Limb (tissue), 2 donors: ENCODE data around the gene MGLL.
A peak's percentile ranks its signal among the peaks of the same experiment; 100 is the strongest.

Experiments
- DNase-seq, 2 donors: peaks; one replicate each; pipeline ENCODE4 v3.0.0-alpha.2; 2016; ENCODE audit errors: extremely low spot score in 2 of 2

Gene MGLL

DNA sequence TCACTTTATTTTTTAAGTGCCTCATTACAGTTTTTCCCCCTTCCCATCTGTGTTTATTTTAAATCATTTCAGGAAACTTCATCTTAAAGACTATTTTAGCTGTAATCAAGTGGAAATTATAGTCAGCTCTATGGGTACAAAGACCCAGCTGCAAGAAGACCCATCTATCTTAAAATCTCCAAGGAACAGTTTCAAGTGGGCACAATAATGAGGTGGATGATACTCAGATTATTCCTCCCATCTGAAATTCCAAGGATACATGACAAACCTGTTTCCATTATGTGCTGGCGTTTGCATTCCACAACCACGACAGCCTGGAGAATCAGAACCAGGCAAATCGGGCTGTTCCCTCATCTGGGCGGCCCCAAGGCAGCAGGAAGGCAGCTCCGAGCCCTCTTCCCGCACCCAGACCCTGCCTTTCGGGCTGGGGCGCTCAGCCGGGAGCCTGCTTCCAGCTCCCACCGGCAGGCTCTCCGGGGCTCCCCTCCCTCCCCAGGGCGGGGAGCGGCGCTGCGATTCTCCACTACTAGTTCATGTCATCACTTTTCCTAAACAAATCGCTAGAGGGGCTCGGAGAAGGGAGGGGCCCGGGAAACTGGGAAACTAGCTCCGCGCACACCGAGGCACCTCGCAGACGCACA lies at the start of gene MGLL:
TSS of gene MGLL (minus strand) at position 475 of the 641 bp plus-strand sequence. CDS start at position 278, 197 bp downstream.
- peak; percentile 24 to 64 for DNase-seq

DNA sequence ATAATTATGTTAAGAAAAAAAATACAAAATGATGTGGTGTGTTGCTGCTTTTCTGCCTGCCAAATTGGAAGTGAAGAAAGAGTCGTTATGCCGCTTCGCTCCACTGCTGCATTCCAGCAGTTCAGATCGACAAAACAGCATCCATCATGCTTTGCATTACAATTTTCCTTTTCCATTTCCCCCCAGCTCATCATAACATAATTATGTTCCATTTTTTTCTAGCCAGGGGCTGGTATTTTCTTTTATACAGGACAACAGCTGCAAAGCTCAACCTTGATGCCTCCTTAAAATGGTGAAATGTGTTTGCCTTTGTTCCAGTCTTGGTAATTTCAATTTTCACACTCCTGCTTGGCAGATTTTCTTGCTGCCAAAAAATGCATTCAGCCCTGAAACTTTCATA lies 47.8 kb upstream of the MGLL start:
- no peak for DNase-seq

DNA sequence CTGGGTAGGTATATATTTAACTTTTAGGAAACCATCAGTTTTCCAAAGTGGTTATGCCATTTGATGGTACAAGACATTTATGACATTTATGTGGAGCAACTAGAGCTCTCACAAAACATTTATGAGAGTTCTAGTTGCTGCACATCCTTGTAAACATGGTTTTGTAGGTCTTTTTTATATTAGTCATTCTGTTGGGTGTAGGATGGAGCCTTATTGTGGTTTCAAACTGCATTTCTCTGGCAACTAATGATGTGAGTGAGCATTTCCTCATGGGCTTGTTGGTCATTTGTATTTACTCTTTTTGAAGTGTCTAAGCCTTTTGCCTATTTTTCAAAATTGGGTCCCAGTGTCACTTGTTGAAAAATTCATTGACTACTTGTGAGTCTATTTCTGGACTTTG lies 45.7 kb upstream of the MGLL start:
- DNase-seq = no peak

DNA sequence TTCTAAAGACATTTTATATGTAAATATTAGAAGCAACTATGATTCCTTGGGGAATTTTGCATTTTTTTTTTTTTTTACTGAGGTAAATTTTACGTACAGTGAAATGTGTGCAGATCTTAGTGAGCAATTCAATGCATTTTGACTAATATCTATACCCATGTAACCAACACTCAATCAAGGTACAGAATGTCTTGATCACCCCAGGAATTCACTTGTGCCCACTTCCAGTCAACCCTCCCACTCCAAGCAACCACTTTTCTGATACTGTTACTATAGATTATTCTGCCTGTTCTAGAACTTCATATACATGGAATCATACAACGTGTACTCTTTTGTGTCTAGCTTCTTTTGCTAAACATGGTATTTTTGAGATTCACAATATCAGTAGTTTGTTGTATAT lies 45.1 kb upstream of the MGLL start:
- no peak for DNase-seq

DNA sequence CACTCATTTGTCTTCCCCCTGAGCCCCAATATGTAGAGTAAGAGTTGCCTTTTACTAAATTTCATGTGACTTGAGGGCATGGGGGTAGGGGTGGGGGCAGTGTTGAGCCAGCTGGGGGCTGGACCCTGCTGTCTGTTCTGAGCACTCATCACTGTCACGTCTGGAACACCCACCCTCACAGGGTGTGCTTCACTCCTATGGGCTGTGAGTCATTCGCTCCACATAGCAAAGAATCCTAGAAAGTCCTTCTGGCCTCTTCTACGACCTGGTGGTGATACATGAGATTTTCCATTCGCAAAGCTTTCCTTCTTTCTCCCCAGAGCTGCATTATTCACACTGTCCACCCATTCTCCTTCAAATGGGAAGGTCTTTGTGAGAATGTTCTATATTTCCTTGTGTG lies 43.6 kb upstream of the MGLL start:
- DNase-seq = no peak

DNA sequence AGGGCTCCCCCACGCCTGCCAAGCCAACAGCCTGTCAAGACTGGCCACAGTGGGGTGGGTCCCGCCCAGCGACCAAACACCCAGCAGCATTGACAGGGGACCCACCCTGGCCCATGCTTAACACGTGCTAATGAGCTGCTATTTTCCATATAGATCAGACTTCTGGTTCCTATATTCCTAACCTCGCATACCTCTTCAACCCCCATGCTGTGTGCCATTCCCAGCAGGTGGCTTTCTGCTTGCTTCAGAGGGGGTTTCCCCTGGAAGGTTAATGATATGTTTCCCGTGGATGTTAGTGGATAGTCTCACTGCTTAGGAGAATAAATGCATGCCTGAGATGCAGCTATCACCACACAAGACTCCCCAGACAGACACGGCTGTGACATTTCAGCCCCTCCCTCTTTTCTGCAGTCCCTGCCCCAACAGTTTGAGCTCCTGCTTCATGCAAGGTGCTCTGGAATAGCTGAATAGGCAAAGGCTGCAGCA lies 37.9 kb upstream of the MGLL start:
- no peak for DNase-seq

DNA sequence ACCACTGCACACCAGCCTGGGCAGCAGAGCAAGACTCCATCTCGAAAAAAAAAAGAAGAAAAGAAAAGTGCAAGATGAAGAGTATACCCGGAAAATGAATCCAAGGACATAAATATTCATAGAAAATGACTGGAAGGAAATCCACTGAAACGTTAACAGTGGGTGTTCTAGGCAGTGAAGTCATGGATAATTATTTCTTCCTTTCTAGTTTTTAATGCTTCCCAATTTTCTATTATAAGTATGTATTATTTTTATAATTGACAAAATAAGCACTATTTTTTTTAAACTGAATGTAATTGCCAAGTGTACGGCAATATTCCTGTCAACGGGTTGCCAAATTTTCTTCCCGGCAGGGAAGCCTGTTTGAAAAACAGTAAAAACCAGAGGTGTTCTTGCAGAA lies 37.4 kb upstream of the MGLL start:
- no peak for DNase-seq

DNA sequence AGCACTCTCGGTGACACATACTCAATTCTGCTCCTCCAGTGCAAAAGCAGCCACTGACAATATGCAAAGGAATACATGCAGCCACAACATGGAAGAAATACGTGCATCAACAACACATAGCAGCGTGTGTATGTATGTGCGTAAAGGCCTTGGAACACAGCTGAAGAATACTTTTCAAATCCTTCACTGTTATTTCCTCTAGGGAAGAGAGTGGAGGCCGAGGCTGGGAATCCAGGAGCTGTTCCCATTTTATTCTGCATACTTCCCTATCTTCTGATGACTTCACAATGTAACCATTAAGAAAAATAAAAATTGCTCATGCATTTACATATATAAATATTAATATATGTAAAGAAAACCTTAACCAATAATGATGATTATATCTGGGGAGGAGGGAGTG lies 36.6 kb upstream of the MGLL start:
- DNase-seq = peak in 1 of 2 donors; percentile 12

DNA sequence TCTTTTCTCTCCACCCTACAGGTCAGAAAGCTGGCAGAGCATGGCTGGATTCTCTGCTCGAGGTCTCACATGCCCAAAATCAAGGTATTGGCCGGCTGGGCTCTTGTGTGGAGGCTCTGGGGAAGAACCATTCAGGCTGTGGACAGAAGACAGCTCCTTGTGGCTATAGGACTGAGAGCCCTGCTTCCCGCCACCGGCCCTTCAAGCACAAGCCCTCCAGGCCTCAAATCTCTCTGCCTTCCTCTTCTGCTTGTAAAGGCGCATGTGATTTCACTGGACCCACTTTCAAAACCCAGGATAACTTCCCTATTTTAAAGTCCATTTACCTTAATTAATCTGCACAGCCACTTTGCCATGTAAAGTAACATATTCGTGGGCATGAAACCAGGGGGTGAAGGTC lies 36.2 kb upstream of the MGLL start:
- no peak for DNase-seq

DNA sequence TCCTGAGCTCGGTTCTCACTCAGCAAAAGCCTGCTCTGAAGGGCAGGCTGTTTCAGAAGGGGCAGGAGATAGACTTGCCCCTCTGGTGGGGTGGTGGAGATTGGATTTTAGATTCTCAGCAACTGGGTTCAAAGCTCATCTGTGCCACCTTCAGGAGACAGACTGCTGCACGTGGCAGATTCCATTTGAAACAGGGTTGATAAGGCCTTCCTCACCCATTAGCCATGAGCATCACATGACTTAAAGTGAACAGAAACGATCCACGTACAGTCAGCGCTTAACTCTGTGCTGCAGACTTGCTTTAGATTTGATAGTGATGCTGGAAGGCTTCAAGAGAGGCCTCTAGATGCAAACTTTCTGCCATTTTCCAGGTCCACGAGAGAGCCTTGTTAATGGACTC lies 35.0 kb upstream of the MGLL start:
- no peak for DNase-seq

DNA sequence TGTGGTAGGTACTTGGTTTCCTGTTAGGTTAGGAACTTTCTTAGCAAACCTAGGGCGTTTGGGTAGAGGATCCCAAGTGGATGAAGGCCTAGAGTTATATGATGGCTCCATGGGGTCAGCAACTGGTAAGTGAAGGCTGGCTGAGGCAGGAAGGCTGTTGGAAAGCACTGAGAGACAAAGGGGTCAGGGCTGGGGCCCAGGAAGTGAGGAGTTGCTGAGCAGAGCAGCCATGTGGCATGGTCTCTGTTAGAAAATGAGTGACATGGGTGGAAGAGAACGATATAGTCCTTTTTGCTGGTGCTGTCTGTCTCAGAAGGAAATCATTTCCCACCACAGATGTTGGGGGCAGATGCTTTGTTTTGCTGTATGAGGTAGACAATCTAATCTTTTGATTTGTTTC lies 34.5 kb upstream of the MGLL start:
- DNase-seq = no peak

DNA sequence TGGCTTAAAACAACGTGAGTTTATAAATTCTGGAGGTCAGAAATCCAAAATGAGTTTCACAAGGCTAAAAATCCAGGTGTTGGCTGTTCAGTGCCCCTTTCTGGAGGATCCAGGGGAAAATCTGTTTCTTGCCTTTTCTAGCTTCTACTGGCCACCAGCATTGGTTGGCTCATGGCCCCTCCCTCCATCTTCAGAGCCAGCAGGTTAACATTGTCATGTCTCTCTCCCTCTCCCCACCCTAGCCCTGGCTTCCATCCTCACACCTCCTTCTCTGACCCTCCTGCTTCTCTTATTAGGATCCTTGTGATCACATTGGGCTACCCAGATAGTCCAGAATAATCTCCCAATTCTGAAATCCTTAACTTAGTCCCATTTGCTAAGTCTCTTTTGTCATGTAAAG lies 32.9 kb upstream of the MGLL start:
- DNase-seq = no peak

DNA sequence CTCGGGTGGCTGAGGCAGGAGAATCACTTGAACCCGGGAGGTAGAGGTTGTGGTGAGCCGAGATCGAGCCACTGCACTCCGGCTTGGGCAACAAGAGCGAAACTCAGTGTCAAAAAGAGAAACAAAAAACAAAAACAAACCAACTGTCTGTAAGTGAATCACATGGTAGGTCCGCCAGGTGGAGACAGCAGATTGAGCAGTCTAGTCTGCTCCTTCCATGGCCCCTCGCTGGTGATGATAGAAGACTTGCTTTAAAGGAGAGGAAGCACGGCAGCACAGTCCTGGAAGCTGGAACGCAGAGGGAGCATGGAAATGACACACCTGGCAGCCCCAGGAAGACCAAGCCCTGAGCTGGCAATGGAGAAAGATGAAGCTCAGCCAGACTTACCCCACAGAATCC lies 31.4 kb upstream of the MGLL start:
- no peak for DNase-seq

DNA sequence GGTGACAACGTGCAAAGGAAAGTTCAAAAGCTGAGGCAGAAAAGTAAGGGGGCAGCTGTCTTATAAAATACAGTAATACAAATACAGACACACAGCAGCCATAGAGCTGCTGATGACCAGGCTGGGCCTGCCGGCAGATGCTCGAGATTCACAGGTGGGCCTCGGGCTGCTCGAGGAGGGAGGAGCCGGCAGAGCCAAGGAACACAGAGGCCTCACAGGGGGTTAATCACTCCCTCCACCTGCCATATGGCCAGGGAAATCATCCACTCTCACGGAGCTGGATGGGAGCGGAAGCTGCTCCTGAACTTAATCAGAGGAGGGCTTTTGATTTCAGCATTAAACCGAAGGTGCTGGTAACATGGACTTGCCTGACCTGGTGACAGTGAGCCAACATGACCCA lies 29.6 kb upstream of the MGLL start:
- no peak for DNase-seq

DNA sequence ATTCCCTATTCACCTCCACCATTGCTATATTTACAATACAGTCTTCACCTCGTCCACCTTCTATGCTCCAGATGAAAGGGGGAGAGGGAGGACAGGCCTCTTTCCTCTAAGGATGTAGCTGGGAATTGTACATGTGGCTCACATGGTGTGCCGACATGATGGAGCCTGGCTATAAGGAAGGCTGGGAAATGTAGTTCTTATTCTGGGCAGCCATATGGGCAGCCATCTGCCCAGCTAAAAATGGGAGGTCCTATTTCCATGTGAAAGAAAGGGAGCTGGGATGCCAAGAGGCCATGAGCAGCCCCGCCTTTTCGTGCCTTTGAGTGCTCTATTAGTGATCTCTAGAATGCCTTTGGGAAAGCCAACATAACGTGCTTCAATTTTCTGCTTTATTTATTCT lies 27.1 kb upstream of the MGLL start:
- no peak for DNase-seq

DNA sequence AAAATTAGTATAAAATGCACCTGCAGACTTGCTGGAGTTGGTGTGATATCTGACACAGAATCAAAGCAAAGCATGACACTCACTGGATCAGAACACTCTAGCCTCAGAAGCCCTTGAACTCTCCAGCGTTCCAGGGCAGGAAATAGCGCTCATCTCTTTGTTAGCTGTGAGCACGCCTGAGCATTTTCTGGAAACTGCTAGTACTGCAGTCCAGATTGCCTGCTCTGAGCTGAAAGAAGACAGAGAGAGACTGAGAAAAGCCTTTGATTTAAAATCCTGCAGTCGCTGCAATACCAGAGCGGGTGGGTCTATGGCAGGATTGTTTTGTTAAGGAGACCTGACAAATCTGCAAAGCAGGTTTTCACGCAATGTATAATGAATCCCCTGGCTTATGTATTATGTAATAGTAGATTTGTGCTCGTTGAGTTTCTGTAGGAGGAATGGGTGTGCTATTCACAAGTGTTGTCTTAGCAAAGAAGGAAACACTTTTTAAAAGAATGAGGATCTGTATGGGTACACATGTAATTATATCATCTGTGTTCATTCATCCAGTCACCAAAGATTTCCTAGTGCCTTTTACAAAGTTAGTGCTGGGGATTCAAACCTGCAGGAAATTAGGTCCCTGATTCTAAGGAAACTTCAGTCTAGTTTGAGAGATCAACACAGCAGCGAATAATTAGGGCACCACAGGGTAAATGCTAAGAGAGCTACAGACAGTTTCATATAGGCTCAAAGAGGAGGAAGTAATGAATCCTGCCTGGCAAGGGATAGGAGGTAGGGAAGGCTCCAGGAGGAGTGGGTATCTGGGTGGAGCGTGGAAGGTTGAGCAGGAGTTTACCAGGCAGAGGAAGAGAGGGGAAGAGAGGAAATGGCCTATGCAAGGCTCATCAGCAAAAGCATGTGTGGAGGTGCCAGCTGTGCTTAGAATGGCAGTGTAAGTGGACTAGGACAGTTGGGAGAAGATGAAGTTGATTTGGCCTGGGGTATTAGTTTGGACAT lies 26.1 kb upstream of the MGLL start:
- DNase-seq = peak in 1 of 2 donors; percentile 46

DNA sequence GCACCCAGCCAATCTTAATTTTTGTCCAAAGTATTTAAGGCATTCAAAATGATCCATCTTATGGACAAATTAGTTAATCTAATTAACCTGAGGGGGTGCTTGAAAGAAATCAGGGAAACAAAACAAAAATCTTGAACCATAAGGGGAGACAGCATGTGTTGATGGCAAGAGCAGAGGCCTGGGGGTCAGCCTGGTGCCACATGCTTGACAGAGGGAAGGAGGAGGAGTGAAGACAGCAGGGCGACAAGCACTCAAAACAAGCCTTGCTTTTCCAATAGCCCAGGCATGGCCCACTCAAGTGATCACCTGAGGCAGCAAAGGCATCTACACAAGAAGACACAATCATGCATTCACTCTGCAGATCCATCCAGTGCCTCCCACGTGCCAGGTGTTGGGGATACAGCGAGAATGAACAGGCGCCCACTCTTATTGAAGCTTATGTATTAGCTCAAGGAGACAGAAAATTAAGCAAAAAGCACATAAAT lies 25.0 kb upstream of the MGLL start:
- DNase-seq = no peak

DNA sequence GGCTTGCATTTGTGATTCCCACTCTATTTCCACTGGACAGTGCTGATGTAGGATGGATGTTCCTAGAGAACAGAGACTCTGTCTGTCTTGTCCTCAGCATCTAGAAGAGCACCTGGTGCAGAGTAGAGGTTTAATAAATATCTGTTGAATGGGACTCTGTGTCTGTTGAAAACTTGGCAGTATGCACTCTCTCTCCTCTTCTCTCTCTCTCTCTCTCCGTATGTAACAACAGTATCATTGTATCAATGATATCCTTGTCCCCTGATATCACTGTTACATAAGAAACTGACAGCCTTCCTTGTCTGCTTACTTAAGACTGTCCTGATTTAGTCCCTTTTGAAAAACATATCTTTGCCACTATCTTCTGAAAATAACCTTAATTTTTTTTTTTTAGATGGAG lies 24.3 kb upstream of the MGLL start:
- DNase-seq = no peak

DNA sequence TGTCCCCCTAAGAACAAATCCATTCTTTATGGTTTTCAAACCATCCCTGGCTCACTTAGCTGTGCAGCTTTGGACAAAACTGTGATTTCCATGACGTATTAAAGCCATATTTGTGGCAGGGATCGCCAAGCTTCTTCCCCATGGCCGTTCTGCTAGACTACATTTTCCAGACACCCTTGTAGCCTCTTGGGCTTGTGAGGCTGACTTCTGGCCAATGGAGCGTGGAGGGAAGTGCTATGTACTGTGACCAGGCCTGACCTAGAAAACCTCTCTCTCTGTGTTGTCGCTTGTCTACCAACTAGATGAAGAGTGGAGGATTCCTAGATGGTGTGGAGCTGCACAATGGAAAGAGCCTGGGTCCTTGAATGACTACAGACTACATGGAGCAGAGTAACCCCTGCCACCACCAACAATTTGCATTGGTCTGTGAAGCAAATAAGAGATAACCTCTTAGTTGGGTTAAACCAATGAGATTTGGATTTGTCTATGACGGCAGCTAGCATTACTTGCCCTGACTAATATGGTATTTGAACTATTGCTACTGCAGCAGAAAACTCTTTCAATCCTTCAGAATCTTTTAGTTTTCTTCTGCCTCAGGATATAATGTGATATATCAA lies 22.1 kb upstream of the MGLL start:
- DNase-seq = no peak

DNA sequence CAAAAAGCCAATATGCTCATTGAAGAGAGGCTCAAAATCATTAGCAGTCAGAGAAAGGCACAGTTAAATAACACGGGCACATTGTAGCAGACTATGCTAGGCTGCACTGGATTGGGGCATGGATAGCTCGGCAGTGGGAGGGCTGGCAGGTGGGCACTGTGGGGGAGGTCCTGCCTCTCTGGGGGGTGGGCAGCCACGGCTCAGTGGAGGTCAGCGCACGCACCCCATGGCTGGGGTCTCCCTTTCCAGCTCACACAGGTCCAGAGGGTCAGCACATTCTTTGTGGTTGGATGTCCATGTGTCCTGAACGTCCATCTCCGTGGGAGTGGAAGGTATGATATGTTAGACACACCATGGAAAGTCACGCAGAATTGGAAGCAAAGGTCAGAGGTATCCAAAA lies 18.4 kb upstream of the MGLL start:
- no peak for DNase-seq

DNA sequence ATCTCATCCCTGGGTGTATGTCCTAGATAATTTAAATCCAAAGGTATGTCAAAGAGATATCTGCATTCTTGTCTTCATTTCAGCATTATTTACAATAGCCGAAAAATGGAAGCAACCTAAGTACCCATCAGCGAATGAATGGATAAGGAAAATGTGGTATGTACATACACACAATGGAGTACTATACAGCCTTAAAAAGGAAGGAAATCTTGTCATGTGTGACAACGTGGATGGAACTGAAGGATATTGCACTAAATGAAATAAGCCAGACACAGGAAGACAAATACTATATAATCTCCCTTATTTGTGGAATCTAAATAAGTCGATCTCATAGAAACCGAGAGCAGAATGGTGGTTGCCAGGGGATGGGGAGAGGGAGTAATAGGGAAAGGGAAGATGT lies 16.8 kb upstream of the MGLL start:
- no peak for DNase-seq
